ENCODE measurements around the gene USP6NL.

The USP6NL gene

DNA sequence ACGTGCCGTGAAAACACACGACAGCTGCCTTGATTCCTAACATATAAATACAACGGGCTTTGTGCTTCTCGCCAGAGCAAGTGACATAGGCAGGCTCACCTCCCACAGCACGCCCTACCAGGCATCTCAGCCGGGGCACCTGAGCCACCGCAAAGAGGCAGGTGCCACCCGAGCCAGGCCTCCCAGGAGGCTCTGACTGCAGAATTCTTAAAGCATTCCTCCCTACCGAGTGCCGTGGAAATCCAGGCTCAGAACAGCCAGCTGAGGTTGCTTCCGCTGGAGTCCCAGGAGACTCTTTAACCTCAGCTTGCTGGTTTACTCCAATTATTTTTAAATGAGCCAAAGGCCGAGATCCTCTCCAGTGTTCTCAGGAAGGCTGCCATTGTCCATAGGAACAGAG lies 206.5 kb downstream of the USP6NL start:
- no peak for DNase-seq

Data from activated CD4-positive, alpha-beta T cell treated with anti-CD3 and anti-CD28 coated beads for 4 hours (primary cell).